Activated CD4-positive, alpha-beta memory T cell treated with anti-CD3 and anti-CD28 coated beads for 36 hours (primary cell): ENCODE measurements around the gene ACOX1. TPM values are rescaled to one million over a fixed set of nuclear protein-coding genes. Genes with fewer than 3 reads are reported as not detected.

Experiments used
- CTCF ChIA-PET: fragments of 350-600 bp; sonication (Branson Sonifier 250); formaldehyde crosslinking; loops from one replicate; lab custom pipeline; 2021; ENCODE audit warnings: antibody characterized with exemption, inconsistent platforms; lab: Charles Lee
- POLR2A ChIA-PET: fragments of 350-600 bp; sonication (Branson Sonifier 250); formaldehyde crosslinking; loops from one replicate; lab custom pipeline; 2021; ENCODE audit warnings: antibody characterized with exemption; lab: Charles Lee
- DNase-seq: peaks from one replicate; pipeline ENCODE4 v3.0.0-alpha.2; 2020
- H3K27ac Mint-ChIP-seq: one replicate; pipeline ENCODE4 v1.8.0; 2021; ENCODE audit warnings: mixed read lengths
- H3K27me3 Mint-ChIP-seq: one replicate; pipeline ENCODE4 v1.8.0; 2021; ENCODE audit warnings: mixed read lengths
- H3K36me3 Mint-ChIP-seq: one replicate; pipeline ENCODE4 v1.8.0; 2021; ENCODE audit warnings: mixed read lengths
- H3K4me1 Mint-ChIP-seq: one replicate; pipeline ENCODE4 v1.8.0; 2021; ENCODE audit warnings: low read depth, mixed read lengths
- H3K4me3 Mint-ChIP-seq: one replicate; pipeline ENCODE4 v1.8.0; 2021; ENCODE audit warnings: mild to moderate bottlenecking, mixed read lengths
- H3K9me3 Mint-ChIP-seq: one replicate; pipeline ENCODE4 v1.8.0; 2021; ENCODE audit warnings: mixed read lengths
- intact Hi-C: fragments of 100-400 bp; cut with micrococcal nuclease; formaldehyde crosslinking; loops from one replicate; pipeline ENCODE4 v1.15.1; 2023
- total RNA-seq, 2 experiments: library from RNA; stranded (reverse); gene quantifications; one replicate each; pipeline ENCODE4 v1.2.3, GENCODE V29; 2021

The ACOX1 gene
- total RNA-seq, 2 experiments from 2014 or later = 34.0 to 35.1 TPM

DNA sequence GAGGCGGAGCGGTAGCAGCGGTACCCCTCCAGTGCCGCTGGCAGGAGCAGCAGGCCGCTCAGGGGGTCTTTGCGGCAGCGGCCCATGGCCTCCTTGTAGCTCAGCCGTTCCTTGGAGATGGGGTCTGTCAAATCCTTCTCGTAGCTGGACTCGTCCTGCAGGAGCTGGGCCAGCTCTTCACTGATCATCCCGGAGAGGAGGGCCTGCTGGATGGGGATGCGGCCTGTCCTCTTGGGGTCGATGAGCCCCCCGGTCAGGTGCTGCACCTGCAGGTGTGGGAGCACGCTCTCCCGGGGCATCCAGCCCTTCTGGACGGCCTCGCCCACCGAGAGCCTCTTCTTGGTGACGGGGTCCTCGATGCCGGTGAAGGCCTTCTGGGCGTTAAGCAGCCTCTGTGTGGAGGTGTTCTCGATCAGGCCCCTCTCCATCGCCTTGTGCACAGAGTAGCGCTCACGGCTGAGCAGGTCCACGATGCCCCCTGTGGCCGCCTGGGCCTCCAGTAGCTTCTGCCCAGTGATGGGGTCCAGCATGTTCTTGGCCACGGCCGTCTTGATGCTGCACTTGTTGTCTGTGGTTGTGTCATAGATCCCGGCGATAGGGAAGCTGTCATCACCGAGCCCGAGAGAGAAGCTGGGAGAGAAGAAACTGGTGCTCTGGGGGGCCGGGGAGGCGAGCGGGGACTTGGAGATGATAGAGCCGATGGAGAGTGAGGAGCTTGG, 28.3 kb upstream of the ACOX1 start:
- intact Hi-C loops = no loop called here
- H3K27ac Mint-ChIP-seq = no peak overlapping the region
- no peaks in the 10 kb centered on the region for H3K36me3 Mint-ChIP-seq
- H3K4me1 Mint-ChIP-seq = no peaks in the 10 kb centered on the region
- no peaks in the 10 kb centered on the region for H3K27me3 Mint-ChIP-seq
- ChIA-PET POLR2A (interaction anchor here (0.6 to 1.4 kb wide), 2 partner anchors 110 to 142 kb away, joined by 3 to 4 read pairs; partner anchors contain the start of gene TRIM65), CTCF (interaction anchor here (0.6 to 13.4 kb wide), 8 partner anchors 6 to 390 kb away, joined by 3 to 170 read pairs (median 4); partner anchors contain the start of genes CDK3 and MRPL38)
- no peak overlapping the region for H3K4me3 Mint-ChIP-seq
- no peaks in the 10 kb centered on the region for H3K9me3 Mint-ChIP-seq
- no peak for DNase-seq

- Mint-ChIP-seq H3K9me3 (no peaks in the 10 kb centered on the region), H3K36me3 (no peaks in the 10 kb centered on the region), H3K27ac (no peak overlapping the region), H3K4me1 (no peaks in the 10 kb centered on the region), H3K27me3 (no peaks in the 10 kb centered on the region), H3K4me3 (no peak overlapping the region)
- intact Hi-C loops = loop anchor here (1.0 kb wide), 1 partner anchor 100 kb away; no protein-coding TSS in a partner anchor
- ChIA-PET CTCF (interaction anchor here (0.6 to 11.7 kb wide), 29 partner anchors 8 to 500 kb away, joined by 3 to 170 read pairs (median 4); partner anchors contain the start of genes ACOX1, EXOC7, FBF1 and MRPL38), POLR2A (interaction anchor here (0.8 to 1.2 kb wide), 2 partner anchors 110 to 125 kb away, joined by 3 read pairs; no protein-coding TSS in a partner anchor)
- peak; percentile 87 for DNase-seq
These were observed 26.5 kb upstream of the ACOX1 start for GRCh38 chr17:76005263-76006149.

DNA sequence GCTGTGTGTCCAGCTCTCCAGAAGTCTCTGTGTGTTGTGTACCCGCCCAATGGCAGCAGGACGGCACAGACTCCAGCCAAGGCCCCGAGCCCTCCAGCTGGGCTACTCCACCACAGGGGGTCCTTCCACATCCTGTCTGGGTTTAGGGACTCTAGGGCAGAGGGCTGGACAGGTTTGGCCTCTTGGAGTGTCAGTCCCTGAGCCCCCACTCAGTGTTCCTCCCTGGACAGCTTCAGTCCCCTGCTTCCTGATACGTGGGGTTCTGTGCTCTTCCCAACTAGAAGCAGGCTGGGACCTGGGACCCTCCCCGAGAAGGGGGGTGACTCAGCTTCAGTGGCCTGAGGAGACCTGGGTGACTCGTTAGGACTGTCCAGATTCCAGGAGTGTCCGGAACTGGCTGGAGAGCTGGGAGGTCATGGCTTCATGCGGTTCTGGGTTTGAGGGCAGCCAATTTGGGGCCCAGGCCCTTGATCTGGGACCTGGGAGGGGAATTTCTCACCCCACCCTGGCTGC, 25.8 kb upstream of the ACOX1 start:
- POLR2A ChIA-PET = interaction anchor here (1.2 kb wide), 1 partner anchor 125 kb away, joined by 3 read pairs; no protein-coding TSS in a partner anchor
- CTCF ChIA-PET = interaction anchor here (0.6 to 11.7 kb wide), 25 partner anchors 8 to 290 kb away, joined by 3 to 170 read pairs (median 4); partner anchors contain the start of genes ACOX1, EXOC7, MRPL38 and TEN1
- no peak for DNase-seq
- Mint-ChIP-seq H3K27ac (no peak overlapping the region), H3K27me3 (no peaks in the 10 kb centered on the region), H3K36me3 (no peaks in the 10 kb centered on the region), H3K4me1 (no peaks in the 10 kb centered on the region), H3K9me3 (no peaks in the 10 kb centered on the region), H3K4me3 (no peak overlapping the region)
- intact Hi-C loops = loop anchor here (1.0 kb wide), 1 partner anchor 100 kb away; no protein-coding TSS in a partner anchor

- CTCF ChIA-PET = interaction anchor here (0.8 to 11.7 kb wide), 7 partner anchors 10 to 299 kb away, joined by 3 to 170 read pairs (median 6); partner anchors contain the start of gene MRPL38
These were observed 24.9 kb upstream of the ACOX1 start for GRCh38 chr17:76003915-76004314.

GRCh38 chr17:76002100-76002499, 23.1 kb upstream of the ACOX1 start:
- Mint-ChIP-seq H3K27ac (no peak overlapping the region), H3K27me3 (no peaks in the 10 kb centered on the region), H3K4me1 (peaks cover 7% of the 10 kb centered on the region), H3K9me3 (no peaks in the 10 kb centered on the region), H3K4me3 (no peak overlapping the region), H3K36me3 (no peaks in the 10 kb centered on the region)
- ChIA-PET CTCF (interaction anchor here (0.8 to 11.7 kb wide), 8 partner anchors 12 to 396 kb away, joined by 3 to 170 read pairs (median 4); partner anchors contain the start of gene WBP2), POLR2A (no interaction called here)
- intact Hi-C loops = no loop called here
- no peak for DNase-seq

More at GRCh38 chr17:76003915-76004314, 24.9 kb upstream of the ACOX1 start:
- no peaks in the 10 kb centered on the region for H3K36me3 Mint-ChIP-seq
- no peak overlapping the region for H3K27ac Mint-ChIP-seq
- no peak for DNase-seq
- POLR2A ChIA-PET = interaction anchor here (0.7 kb wide), 1 partner anchor 913 kb away, joined by 3 read pairs; no protein-coding TSS in a partner anchor
- H3K4me1 Mint-ChIP-seq = no peaks in the 10 kb centered on the region
- no peaks in the 10 kb centered on the region for H3K9me3 Mint-ChIP-seq
- intact Hi-C loops = no loop called here
- no peak overlapping the region for H3K4me3 Mint-ChIP-seq
- H3K27me3 Mint-ChIP-seq = no peaks in the 10 kb centered on the region

- Mint-ChIP-seq H3K27me3 (no peaks in the 10 kb centered on the region), H3K9me3 (no peaks in the 10 kb centered on the region), H3K4me3 (no peak within 1 kb of the TSS), H3K27ac (no peak within 1 kb of the TSS), H3K36me3 (no peaks in the 10 kb centered on the region), H3K4me1 (peaks cover 16% of the 10 kb centered on the region)
- POLR2A ChIA-PET = interaction anchor here (0.7 to 1.3 kb wide), 3 partner anchors 71 to 105 kb away, joined by 3 read pairs; partner anchors contain the start of genes MRPL38 and SRP68
- CTCF ChIA-PET = interaction anchor here (0.7 to 11.7 kb wide), 17 partner anchors 10 to 444 kb away, joined by 3 to 170 read pairs (median 5); partner anchors contain the start of genes ACOX1, FBF1, MRPL38 and TEN1
- DNase-seq = no peak
- intact Hi-C loops = loop anchor here (1.0 kb wide), 1 partner anchor 96 kb away; no protein-coding TSS in a partner anchor
These were observed 22.0 kb upstream of the ACOX1 start, which contains the start of gene CDK3 for GRCh38 chr17:76000755-76001521. TSS of gene CDK3 (plus strand) at chr17:76000855. CDS start at chr17:76001426, 571 bp downstream.

DNA sequence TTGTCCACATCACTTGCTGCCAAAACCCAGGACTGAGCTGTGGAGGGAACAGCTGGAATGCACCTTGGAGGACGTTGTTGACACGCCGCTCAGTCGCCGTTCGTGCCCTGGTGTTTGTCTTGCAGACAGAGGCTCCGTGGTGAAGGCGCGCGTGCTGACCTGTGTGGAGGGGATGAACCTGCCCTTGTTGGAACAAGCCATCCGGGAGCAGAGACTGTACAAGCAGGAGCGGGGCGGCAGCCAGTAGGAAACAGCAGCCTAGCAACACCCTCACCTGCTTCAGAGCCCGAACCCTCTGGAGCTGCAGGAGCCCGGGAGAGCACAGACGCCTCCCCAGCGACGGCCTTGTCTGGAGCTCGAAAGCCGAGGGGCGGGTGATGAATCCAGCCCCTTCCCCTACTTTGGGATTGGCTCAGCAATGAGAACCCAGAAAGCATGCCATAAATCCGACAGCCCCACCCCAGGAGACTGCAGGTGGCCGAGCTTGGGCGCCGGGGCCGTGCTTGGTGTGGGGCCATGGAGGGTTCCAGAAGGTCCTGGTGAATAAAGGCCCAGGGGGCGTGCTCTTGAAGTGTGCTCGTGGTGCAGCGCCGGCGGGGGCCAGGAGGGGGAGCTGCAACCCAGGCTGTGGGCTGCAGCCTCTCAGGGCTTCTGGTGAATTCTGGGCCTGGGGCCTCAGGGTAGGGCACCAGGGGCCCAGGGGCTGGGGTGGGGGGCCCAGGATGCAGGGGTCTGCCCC, 21.2 kb upstream of the ACOX1 start:
- peaks cover 16% of the 10 kb centered on the region for H3K4me1 Mint-ChIP-seq
- ChIA-PET POLR2A (interaction anchor here (0.6 to 1.3 kb wide), 4 partner anchors 62 to 104 kb away, joined by 3 read pairs; partner anchors contain the start of genes MRPL38 and SRP68), CTCF (interaction anchor here (0.7 to 11.7 kb wide), 18 partner anchors 9 to 445 kb away, joined by 3 to 170 read pairs (median 4); partner anchors contain the start of genes ACOX1, FBF1, MRPL38 and TEN1)
- intact Hi-C loops = loop anchor here (1.0 kb wide), 1 partner anchor 95 kb away; no protein-coding TSS in a partner anchor
- DNase-seq = peak; percentile 76
- H3K9me3 Mint-ChIP-seq = no peaks in the 10 kb centered on the region
- no peaks in the 10 kb centered on the region for H3K27me3 Mint-ChIP-seq
- no peaks in the 10 kb centered on the region for H3K36me3 Mint-ChIP-seq
- no peak overlapping the region for H3K27ac Mint-ChIP-seq
- H3K4me3 Mint-ChIP-seq = no peak overlapping the region

GRCh38 chr17:75998327-75998795, 19.4 kb upstream of the ACOX1 start:
- CTCF ChIA-PET = interaction anchor here (1.1 to 11.7 kb wide), 4 partner anchors 14 to 93 kb away, joined by 3 to 170 read pairs (median 11); partner anchors contain the start of gene MRPL38
- Mint-ChIP-seq H3K9me3 (no peaks in the 10 kb centered on the region), H3K36me3 (peaks cover 1% of the 10 kb centered on the region), H3K4me3 (no peak overlapping the region), H3K27ac (no peak overlapping the region), H3K4me1 (peaks cover 16% of the 10 kb centered on the region), H3K27me3 (no peaks in the 10 kb centered on the region)
- no peak for DNase-seq
- POLR2A ChIA-PET = no interaction called here
- intact Hi-C loops = no loop called here

- peak; percentile 67 for DNase-seq
These were observed 18.0 kb upstream of the ACOX1 start for GRCh38 chr17:75996665-75997590.

More at GRCh38 chr17:75996665-75997590, 18.0 kb upstream of the ACOX1 start:
- CTCF ChIA-PET = interaction anchor here (0.8 to 11.7 kb wide), 4 partner anchors 9 to 283 kb away, joined by 3 to 170 read pairs (median 7); partner anchors contain the start of gene MRPL38
- peak overlapping the region; percentile 1 for H3K4me3 Mint-ChIP-seq
- H3K27ac Mint-ChIP-seq = peak overlapping the region; percentile 80
- H3K9me3 Mint-ChIP-seq = no peaks in the 10 kb centered on the region
- H3K4me1 Mint-ChIP-seq = peaks cover 16% of the 10 kb centered on the region
- intact Hi-C loops = no loop called here
- POLR2A ChIA-PET = interaction anchor here (1.3 kb wide), 1 partner anchor 13 kb away, joined by 3 read pairs; no protein-coding TSS in a partner anchor
- H3K27me3 Mint-ChIP-seq = no peaks in the 10 kb centered on the region
- peaks cover 5% of the 10 kb centered on the region for H3K36me3 Mint-ChIP-seq
